Measurements from ENCODE around the gene TMUB1.

The TMUB1 gene

DNA sequence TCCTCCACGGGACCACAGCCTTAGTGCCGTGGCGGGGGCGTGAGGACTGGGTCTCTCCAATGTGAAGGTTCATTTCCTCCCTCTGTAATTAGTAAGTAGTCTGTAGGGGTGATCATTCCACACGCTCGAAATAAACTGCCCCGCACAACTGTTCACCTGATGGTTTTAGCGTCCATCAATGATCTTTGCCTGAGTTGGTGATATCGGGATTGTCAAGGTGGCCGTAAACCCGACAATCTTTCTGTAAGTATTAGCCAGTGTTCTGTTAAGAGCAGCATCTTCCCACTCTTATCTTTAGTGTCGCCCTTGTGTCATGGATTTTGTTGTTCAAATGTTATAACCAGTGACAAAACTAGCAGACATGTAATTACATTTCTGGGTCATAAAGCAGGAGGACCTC, 20.7 kb upstream of the TMUB1 start:
- no peak for DNase-seq (ENCODE audit: low read depth, low spot score)

DNA sequence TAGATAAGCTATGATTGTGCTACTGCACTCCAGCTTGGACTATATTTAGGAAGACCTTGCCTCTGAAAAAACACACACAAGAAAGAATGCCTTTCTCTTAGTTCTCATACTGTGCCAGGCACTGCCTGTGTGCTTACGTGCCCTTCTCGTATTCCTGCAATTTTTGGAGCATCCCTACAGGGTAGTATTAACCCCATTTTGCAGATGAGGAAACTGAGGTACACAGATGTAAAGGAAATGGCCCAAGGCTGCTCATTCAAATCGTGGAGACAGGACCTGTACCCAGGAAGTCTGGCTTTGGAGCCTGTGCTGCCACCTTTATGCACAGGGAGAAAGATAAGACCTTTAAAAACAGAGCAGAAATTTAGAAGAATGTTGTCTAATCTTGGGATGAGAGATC, 19.7 kb upstream of the TMUB1 start:
- no peak for DNase-seq (ENCODE audit: low read depth, low spot score)

DNA sequence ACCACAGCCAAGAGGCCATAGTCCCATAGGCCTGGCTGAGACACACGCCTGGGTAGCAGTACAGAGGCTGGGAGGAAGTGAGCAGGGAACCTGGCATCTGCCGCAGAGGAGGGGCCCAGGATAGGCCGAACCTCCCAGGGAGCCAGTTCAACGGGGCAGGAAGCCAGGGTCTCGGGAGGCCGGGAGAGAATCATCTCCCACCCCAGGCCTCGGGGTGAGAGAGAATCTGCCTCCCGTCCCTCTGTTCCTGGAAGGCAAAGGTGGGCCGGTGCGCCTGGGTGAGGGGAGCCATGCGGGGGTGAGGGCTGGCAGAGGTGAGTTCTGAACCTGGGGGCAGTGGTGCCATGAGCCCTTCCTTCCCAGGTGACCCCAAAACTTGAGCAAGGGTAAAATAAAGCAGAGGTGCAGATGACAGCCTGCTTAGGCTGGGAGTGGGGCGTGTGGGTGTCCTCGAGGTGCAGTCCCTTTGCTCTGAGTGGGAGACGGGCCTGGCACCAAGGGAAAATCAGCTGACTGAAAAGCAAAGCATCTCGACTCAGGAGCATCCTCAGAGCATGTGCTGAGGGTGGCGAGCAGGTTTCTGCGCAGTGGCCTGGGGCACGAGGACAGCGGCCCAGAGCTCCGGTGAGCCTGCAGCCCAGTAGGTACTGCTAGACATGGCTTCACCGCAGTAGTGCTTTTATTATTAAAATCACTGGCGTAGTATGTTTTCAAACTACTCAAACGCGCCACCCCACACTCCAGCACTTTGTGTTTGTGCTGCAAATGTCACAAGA, 18.5 kb upstream of the TMUB1 start:
- no peak for DNase-seq (ENCODE audit: low read depth, low spot score)

DNA sequence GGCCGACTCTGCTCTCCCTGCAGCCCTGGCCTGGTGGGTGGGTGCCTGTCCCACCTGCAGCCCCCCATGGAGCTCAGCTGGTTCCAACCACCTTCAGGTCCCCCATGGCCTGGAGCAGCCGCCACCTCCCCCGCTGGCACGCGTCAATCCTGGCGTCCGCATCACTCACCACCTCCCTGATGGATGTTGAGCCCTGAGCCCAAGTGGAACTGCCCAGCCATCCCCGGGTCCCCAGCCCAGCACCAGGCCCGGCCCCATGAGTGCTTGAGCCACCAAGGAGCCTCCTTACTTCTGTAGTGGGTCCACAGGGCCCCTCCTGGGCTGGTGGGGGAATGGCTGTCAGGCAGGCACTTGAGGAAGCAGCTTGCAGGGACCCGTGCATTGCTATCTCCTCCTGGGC, 17.6 kb upstream of the TMUB1 start:
- no peak for DNase-seq (ENCODE audit: low read depth, low spot score)

GRCh38 chr7:151099486-151100211, 16.4 kb upstream of the TMUB1 start:
- DNase-seq (ENCODE audit: low read depth, low spot score) = no peak

- DNase-seq (ENCODE audit: low read depth, low spot score) = no peak
These were observed 12.7 kb upstream of the TMUB1 start for GRCh38 chr7:151095828-151096475.

DNA sequence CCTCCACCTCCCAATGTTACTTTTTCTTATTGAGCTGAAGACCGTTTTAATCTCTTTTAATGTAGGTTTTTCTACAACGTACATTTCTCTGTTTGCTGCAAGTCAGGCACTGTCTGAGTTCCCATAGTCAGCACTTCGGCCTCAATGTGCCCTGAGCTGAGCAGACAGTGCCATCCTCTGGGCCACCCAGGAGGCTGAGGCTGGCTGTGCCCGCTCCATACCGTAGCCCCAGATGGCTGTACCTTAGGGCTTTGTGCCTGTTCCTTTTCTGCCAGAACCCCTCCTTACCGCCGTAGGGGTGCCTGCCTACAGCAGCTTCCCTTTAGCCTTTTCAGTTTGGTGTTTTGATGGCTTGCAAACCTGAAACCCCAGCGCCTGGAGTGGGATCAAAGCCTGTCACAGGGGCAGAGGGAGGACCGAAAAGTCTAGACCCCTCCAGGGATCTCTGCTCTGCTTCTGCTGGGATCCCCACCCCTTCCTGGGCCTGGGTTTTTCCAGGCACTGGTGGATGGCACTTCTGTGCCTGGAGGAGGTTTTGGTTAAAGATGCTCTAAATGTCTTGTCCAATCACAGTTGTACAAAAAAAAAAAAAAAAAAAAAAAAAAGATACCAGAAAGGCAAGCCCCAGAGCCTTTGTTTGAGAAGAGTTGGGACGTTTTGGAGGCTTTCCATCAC, 12.0 kb upstream of the TMUB1 start:
- DNase-seq (ENCODE audit: low read depth, low spot score) = no peak

- DNase-seq (ENCODE audit: low read depth, low spot score) = no peak
These were observed 11.4 kb upstream of the TMUB1 start for GRCh38 chr7:151094675-151095074.

DNA sequence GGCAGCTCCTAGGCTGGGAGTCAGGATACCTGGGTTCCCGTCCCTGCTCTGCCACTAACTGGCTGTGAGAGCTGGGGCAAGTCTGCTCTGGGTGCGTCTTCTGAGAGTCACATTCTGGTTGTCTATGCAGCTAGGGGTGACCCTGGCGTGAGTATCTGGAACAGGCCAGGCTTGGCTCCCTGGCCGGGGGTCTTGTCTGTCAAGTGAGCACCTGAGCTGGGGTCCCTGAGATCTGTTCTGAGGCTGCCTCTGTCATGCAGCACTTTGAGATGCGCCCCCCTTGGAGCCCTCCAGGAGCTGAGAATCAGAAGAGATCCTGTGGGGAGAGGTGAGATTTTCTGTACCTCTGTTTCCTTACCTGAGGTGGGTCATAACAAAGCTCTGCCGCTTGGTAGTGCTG, 10.5 kb upstream of the TMUB1 start:
- DNase-seq (ENCODE audit: low read depth, low spot score) = no peak

- DNase-seq (ENCODE audit: low read depth, low spot score) = no peak
These were observed 8.7 kb upstream of the TMUB1 start for GRCh38 chr7:151091988-151092387.

GRCh38 chr7:151091431-151091830, 8.1 kb upstream of the TMUB1 start:
- DNase-seq (ENCODE audit: low read depth, low spot score) = no peak

DNA sequence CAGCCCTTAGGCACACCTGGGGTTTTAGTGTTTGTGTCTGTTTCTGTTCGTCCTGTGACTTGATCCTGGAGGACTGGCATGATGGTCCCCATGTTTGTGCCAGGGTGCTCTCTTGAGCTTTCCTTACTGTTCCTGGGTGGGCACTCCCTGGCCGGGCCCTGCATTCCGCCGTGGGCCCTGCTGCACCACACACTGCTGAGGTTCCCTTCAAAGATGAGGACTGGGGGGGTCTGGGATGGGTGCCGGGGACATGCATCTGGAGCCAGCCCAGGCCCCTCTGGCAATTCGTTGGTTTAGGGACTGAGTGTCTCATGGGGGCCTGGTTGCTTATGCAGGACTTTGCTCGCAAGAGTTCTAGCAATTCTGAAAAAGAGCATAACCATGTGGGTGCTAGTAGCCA, 7.7 kb upstream of the TMUB1 start:
- DNase-seq (ENCODE audit: low read depth, low spot score) = no peak

DNA sequence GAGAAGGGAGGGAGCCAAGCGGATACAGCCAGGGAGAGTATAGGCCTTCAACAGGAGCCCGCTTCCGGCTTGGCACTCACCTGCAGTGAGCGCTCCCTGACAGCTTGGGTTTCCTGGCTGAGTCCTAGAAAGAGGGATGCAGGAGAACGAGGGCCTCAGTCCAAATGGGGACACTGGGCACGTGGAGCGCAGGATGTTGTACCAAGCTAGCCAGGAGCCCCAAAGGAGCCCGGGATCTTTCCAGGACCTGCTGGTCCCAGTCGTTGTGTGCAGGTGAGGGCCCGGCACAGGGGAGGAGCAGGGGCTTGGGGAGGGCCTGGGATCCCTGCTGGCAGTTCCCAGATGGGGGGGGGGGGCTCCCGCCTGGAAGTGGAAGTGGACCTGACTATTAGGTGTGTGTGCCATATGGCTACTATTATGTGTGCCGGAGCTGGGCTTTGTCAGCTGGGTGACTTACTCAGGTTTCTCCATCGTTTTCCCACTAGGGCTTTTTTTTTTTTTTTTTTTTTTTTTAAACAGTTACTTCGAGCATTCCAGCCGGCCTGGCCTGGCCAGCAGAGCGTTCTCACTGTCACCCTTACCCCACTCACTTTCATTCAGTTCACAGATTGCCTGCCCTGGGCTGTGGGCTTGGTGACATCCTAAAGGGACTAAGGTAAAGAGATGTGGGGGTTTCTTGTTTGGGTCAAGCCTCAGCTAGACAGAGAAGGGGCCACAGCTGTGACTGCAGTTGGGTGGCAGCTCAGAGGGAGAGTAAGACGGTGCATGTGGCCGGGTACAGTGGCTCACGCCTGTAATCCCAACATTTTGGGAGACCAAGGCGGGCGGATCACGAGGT, 6.8 kb upstream of the TMUB1 start:
- DNase-seq (ENCODE audit: low read depth, low spot score) = no peak

GRCh38 chr7:151088856-151089699, 5.8 kb upstream of the TMUB1 start:
- DNase-seq (ENCODE audit: low read depth, low spot score) = no peak

DNA sequence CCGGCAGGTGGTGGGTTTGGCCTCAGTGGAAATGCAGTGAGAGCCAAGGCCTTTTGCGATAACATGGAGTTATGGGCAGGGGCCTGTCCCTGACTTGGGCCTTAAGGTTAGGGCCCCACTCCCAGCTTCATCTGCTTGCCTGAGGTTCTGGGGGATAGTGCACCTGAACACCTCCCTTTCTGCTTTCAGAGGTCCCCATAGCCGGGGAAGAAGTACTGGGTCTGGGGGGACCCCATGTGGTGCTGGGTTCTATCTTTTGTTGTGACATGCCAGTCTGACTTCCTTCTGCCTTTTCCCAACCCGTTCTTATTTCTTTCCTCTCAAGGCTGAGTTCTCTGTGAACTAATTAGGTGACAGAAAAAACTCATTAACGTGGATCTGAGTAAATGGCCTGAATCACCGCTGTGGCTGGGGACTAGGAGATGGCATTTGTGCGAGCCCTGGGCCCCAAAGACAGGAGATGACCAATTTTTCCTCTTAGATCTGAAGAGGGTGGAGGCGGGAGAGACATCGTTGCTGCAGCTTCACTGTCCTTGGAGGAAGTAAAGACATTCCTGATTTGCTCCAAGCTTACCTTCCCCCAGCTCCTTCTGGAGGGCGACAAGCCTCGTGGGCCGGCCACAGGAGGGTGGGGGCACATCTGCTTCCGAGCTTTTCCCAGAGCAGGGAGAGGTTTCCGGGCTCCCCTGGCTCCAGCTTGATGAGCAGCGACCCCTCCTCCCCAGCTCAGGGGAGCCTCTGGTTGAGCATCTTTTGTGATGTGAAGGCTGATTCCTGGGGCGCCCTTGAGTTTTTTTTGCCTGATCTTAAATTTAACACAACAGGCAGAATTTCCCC, 4.9 kb upstream of the TMUB1 start:
- no peak for DNase-seq (ENCODE audit: low read depth, low spot score)

DNA sequence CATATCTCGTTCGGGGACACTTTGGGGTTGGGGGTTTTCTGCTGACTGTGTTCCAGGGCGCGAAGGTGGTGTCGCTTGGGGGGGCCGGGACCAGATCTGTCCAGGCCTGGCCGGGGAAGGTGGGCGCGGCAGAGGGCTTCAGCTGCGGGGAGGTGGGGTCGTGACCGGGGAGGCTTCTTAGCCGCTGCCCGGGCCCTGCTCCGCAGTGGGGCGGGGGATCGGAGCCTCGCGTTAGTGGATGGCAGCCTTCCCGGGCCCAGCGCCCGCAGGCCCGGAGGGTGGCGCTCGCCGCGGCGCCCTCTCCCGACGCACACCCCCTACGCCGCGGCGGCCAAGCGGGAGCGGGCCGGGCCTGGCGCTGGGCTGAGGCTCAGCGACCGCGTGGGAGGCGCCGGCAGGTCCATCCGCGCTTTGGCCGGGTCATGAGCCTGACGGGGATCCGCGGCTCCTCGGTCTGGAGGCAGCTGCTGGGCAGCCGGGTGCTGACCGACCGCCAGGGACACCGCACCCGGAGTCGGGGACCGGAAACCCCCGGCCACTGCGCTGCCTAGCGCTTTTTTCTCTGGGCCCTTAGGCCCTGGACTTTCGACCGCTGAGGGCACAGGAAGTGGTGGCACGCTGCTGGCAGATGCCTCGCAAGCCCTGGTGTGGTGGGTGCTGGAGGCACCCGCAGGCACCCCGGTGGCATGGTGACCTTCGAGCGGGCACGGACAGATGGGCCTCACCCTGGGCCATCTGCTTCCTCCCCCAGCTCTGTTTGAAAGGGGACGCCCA, 4.1 kb upstream of the TMUB1 start:
- no peak for DNase-seq (ENCODE audit: low read depth, low spot score)

- DNase-seq (ENCODE audit: low read depth, low spot score) = no peak
These were observed 3.5 kb upstream of the TMUB1 start for GRCh38 chr7:151086802-151087244.
